ENCODE measurements around the gene TEF. TPM values are rescaled to one million over a fixed set of nuclear protein-coding genes. Genes with fewer than 3 reads are reported as not detected.

Gene TEF
- total RNA-seq, 4 donors from 2014 or later: 11.6 to 25.5 (median 18.1) TPM

GRCh38 chr22:41360126-41360525 is 21.6 kb upstream of the TEF start:
- DNase-seq (ENCODE audit: low spot score) (no peak), ATAC-seq (ENCODE audit: low FRiP score) (no peak)
- TF ChIP-seq CTCF (IDR thresholded peaks at IDR 0.05): no peak

- TF ChIP-seq CTCF (IDR thresholded peaks at IDR 0.05): no peak
- DNase-seq (ENCODE audit: low spot score) (no peak), ATAC-seq (ENCODE audit: low FRiP score) (no peak)
Measured at GRCh38 chr22:41361716-41362310, 19.9 kb upstream of the TEF start.

- DNase-seq (ENCODE audit: low spot score) (no peak), ATAC-seq (ENCODE audit: low FRiP score) (no peak)
- TF ChIP-seq CTCF (IDR thresholded peaks at IDR 0.05): no peak
Measured at GRCh38 chr22:41362615-41363014, 19.1 kb upstream of the TEF start.

GRCh38 chr22:41364233-41364632 is 17.5 kb upstream of the TEF start:
- DNase-seq (ENCODE audit: low spot score) (no peak), ATAC-seq (ENCODE audit: low FRiP score) (no peak)
- TF ChIP-seq CTCF (IDR thresholded peaks at IDR 0.05): no peak

GRCh38 chr22:41364955-41365354 is 16.8 kb upstream of the TEF start:
- DNase-seq (ENCODE audit: low spot score) (no peak), ATAC-seq (ENCODE audit: low FRiP score) (no peak)
- no peak for TF ChIP-seq CTCF (IDR thresholded peaks at IDR 0.05)

GRCh38 chr22:41365425-41365824 is 16.3 kb upstream of the TEF start:
- no peak for TF ChIP-seq CTCF (IDR thresholded peaks at IDR 0.05)

GRCh38 chr22:41366323-41367029 is 15.3 kb upstream of the TEF start:
- no peak for TF ChIP-seq CTCF (IDR thresholded peaks at IDR 0.05)
- DNase-seq (ENCODE audit: low spot score) (no peak), ATAC-seq (ENCODE audit: low FRiP score) (no peak)

More at GRCh38 chr22:41365425-41365824, 16.3 kb upstream of the TEF start:
- ATAC-seq (ENCODE audit: low FRiP score): no peak
- no peak for DNase-seq (ENCODE audit: low spot score)

Measured in omental fat pad (tissue), 4 donors.